Measurements from ENCODE around the gene TMEM204. TPM values are rescaled to one million over a fixed set of nuclear protein-coding genes. Genes with fewer than 3 reads are reported as not detected.
A peak's percentile ranks its signal among the peaks of the same experiment; 100 is the strongest.

The TMEM204 gene
- total RNA-seq, 6 donors from 2014 or later: 31.4 to 112 (median 48.4) TPM

DNA sequence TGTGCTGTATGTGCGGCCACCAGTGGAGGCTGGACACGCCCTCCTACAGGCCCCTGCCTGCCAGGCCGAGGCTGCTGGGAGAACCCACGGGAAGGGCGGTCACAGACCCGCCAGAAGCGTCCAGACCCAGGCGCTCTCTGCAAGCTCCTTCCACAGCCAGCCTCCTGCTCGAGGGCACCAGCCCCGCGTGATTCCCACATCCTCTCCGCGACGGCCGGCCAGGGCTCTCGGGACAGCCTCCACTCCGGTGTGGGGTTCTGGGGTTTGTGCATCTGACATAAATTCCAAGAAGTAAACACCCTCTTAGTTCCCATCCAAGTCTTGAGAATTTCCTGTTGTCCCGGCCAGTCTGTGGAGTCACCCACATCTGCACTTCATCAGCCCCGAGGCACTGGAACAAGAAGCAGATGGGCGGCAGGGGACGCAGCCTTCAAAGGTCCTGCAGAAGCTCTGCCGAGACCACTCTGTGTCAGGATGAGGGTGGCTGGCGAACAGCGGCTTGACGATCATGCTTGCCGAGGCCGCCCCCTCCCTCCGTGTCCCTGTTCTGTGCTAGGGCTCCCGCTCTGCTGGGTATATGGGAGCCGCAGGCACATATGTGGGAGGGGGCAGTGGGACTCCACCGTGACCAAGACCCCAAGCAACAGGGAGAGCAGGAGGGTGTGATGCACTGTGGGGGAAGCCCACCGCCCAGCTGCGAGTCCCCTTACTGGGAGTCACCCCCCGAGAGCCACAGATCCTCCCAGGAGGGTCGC is 2.4 kb upstream of the TMEM204 start:
- Histone ChIP-seq H3K27ac (peak overlapping the region; percentile 93 to 97 (median 96)), H3K36me3 (peaks cover 0 to 14% (median 10%) of the 10 kb centered on the region in 4 donors), H3K27me3 (no peaks in the 10 kb centered on the region), H3K4me1 (peaks cover 44 to 72% (median 53%) of the 10 kb centered on the region in 4 donors), H3K9me3 (no peaks in the 10 kb centered on the region), H3K4me3 (peak overlapping the region in 3 of 4 donors; percentile 11 to 87 (median 75))
- peak; percentile 85 to 87 for TF ChIP-seq POLR2AphosphoS5 (IDR thresholded peaks at IDR 0.05)
- TF ChIP-seq POLR2A (IDR thresholded peaks at IDR 0.05): peak in 1 of 4 donors; percentile 49
- TF ChIP-seq EP300 (IDR thresholded peaks at IDR 0.05): peak in 3 of 4 donors; percentile 56 to 87 (median 83)
- TF ChIP-seq, protein P1, sequence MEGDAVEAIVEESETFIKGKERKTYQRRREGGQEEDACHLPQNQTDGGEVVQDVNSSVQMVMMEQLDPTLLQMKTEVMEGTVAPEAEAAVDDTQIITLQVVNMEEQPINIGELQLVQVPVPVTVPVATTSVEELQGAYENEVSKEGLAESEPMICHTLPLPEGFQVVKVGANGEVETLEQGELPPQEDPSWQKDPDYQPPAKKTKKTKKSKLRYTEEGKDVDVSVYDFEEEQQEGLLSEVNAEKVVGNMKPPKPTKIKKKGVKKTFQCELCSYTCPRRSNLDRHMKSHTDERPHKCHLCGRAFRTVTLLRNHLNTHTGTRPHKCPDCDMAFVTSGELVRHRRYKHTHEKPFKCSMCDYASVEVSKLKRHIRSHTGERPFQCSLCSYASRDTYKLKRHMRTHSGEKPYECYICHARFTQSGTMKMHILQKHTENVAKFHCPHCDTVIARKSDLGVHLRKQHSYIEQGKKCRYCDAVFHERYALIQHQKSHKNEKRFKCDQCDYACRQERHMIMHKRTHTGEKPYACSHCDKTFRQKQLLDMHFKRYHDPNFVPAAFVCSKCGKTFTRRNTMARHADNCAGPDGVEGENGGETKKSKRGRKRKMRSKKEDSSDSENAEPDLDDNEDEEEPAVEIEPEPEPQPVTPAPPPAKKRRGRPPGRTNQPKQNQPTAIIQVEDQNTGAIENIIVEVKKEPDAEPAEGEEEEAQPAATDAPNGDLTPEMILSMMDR (IDR thresholded peaks at IDR 0.05): no peak
- DNase-seq (peak; percentile 47 to 87), ATAC-seq (ENCODE audit: low FRiP score in 2 of 2) (peak in 1 of 2 donors; percentile 65)
- 62 to 66% methylated on average over 15 to 31 of the region's 35 CpGs for WGBS, 2 donors

DNA sequence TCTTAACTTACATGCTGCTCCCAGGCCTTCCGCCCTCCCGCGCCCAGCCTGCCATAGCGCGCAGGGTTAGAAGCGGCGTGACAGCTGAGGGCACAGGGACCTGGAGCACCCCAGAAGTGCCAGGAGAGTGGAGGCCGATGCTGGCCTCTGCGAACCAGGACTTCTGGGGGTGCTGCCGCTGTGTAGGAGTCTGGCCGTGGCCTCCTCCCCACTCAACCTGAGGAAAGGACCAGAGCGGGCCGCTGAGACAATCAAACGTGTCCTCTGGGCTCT is 1.9 kb upstream of the TMEM204 start:
- DNase-seq (peak in 1 of 2 donors; percentile 73), ATAC-seq (ENCODE audit: low FRiP score in 2 of 2) (no peak)
- Histone ChIP-seq H3K36me3 (peaks cover 0 to 19% (median 12%) of the 10 kb centered on the region in 4 donors), H3K27me3 (no peaks in the 10 kb centered on the region), H3K4me1 (peaks cover 44 to 75% (median 51%) of the 10 kb centered on the region in 4 donors), H3K27ac (peak overlapping the region; percentile 93 to 97 (median 96)), H3K9me3 (no peaks in the 10 kb centered on the region), H3K4me3 (peak overlapping the region in 3 of 4 donors; percentile 11 to 87 (median 75))
- 80 to 92% methylated on average over 14 of the region's 14 CpGs for WGBS, 2 donors
- TF ChIP-seq EP300 (IDR thresholded peaks at IDR 0.05) (no peak), POLR2AphosphoS5 (IDR thresholded peaks at IDR 0.05) (no peak)

DNA sequence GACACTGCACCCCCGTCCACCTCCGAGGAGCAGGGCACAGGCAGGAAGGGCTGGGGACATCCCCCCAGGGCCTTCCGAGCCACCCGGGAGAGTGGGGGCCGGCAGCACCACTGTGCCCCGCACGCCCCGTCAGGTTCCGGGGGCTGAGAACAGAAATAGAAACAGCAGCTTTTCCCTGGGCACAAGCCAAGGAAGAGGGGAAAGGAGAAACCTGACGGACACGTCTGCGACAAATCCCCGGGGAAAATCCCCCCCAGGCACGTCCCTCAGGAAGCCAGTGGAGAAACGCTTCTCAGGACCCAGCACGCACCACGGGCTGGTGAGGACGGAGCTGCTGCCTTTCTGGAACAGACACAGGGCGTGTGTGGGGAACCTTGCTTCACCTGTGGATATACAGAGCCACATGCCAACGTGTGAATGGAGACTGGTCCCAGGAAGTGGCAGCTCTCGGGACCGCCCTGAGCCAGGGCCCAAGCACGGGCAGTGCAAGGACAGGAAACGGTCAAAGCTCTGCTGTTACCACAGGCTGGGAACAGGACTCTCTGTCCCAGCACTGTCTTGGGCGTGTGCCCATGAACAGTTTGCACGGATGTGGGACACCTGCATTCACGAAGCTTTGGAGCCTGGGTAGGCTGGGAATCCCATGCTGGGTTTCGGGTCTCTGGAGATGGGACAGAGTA is 1.2 kb upstream of the TMEM204 start:
- peak overlapping the region; percentile 93 to 97 (median 96) for H3K27ac ChIP-seq
- 65 to 68% methylated on average over 23 to 28 of the region's 28 CpGs for WGBS, 2 donors
- TF ChIP-seq POLR2A (IDR thresholded peaks at IDR 0.05): peak in 2 of 4 donors; percentile 21 to 39
- TF ChIP-seq POLR2AphosphoS5 (IDR thresholded peaks at IDR 0.05): peak; percentile 97 to 98
- peak in 3 of 4 donors; percentile 87 to 100 (median 100) for TF ChIP-seq EP300 (IDR thresholded peaks at IDR 0.05)
- TF ChIP-seq, protein P1 (IDR thresholded peaks at IDR 0.05): no peak
- peaks cover 39 to 75% (median 48%) of the 10 kb centered on the region in 4 donors for H3K4me1 ChIP-seq
- H3K27me3 ChIP-seq: no peaks in the 10 kb centered on the region
- no peaks in the 10 kb centered on the region for H3K9me3 ChIP-seq
- DNase-seq (peak; percentile 73), ATAC-seq (ENCODE audit: low FRiP score in 2 of 2) (peak in 1 of 2 donors; percentile 59)
- H3K4me3 ChIP-seq: peak overlapping the region in 3 of 4 donors; percentile 75 to 87 (median 75)
- H3K36me3 ChIP-seq: peaks cover 0 to 26% (median 17%) of the 10 kb centered on the region in 4 donors

DNA sequence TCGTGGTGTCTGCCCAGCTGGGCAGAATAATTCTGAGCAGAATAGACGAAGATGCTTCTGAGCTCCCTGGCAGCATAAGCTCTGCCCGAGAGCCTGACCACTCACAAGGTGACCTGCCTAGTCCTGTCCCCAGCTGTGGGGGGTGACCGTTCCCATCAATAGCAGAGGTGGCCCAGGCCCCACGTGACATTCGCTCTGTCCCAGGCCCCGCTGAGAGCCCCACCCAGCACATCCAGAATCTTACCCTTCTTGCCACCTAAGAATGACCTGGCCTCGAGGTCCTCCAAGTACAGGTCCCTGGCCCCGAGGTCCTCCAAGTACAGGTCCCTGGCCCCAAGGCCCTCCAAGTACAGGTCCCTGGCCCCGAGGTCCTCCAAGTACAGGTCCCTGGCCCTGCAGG is 695 bp upstream of the TMEM204 start:
- Histone ChIP-seq H3K4me3 (peak overlapping the region; percentile 2 to 87 (median 75)), H3K36me3 (peaks cover 0 to 31% (median 22%) of the 10 kb centered on the region in 4 donors), H3K9me3 (no peaks in the 10 kb centered on the region), H3K27me3 (no peaks in the 10 kb centered on the region), H3K27ac (peak overlapping the region; percentile 93 to 97 (median 96)), H3K4me1 (peaks cover 37 to 75% (median 43%) of the 10 kb centered on the region in 4 donors)
- DNase-seq (peak in 1 of 2 donors; percentile 25), ATAC-seq (ENCODE audit: low FRiP score in 2 of 2) (no peak)
- no peak for TF ChIP-seq POLR2AphosphoS5 (IDR thresholded peaks at IDR 0.05)
- no peak for TF ChIP-seq EP300 (IDR thresholded peaks at IDR 0.05)
- no peak for TF ChIP-seq POLR2A (IDR thresholded peaks at IDR 0.05)
- WGBS, 2 donors: 50 to 55% methylated on average over 1 to 10 of the region's 10 CpGs

DNA sequence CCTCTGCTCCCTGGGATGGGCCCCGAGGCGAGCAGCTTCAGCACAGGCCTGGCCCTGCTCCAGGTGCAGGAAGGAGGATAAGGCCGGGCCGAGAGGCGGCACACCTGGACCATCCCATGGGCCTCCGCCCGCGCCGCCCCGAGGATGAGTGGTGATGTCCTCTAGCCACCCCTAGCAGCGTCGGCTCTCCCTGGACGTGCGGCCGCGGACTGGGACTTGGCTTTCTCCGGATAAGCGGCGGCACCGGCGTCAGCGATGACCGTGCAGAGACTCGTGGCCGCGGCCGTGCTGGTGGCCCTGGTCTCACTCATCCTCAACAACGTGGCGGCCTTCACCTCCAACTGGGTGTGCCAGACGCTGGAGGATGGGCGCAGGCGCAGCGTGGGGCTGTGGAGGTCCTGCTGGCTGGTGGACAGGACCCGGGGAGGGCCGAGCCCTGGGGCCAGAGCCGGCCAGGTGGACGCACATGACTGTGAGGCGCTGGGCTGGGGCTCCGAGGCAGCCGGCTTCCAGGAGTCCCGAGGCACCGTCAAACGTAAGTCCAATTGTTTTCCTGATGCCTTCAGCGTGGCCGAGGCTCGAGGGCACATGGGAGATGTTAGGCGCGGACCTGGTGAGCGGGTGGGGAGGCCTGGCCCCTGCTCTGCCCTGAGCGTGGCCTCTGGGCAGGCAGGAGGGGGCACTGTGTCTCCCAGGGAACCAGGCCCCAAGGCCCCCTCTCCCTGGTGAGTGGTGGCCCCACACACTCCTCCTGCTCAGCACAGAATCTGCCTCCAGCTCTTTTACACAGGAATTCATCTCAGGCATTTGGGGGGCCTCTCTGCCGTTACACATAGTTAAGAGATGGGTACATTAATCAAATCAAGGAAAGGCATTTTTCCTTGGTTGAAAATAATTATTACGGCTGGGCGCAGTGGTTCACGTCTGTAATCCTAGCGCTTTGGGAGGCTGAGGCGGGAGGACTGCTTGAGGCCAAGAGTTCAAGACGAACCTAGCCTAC is 855 bp downstream of the TMEM204 start:
- Histone ChIP-seq H3K9me3 (no peaks in the 10 kb centered on the region), H3K36me3 (peaks cover 0 to 47% (median 34%) of the 10 kb centered on the region in 4 donors), H3K27ac (peak overlapping the region; percentile 93 to 97 (median 96)), H3K4me3 (peak overlapping the region; percentile 75 to 87 (median 75)), H3K4me1 (peaks cover 42 to 75% (median 44%) of the 10 kb centered on the region in 4 donors), H3K27me3 (no peaks in the 10 kb centered on the region)
- DNase-seq (peak in 1 of 2 donors; percentile 86), ATAC-seq (ENCODE audit: low FRiP score in 2 of 2) (peak in 1 of 2 donors; percentile 2)
- TF ChIP-seq, protein P1 (IDR thresholded peaks at IDR 0.05): no peak
- TF ChIP-seq EP300 (IDR thresholded peaks at IDR 0.05) (no peak), POLR2AphosphoS5 (IDR thresholded peaks at IDR 0.05) (no peak), POLR2A (IDR thresholded peaks at IDR 0.05) (no peak)
- 28 to 34% methylated on average over 7 to 46 of the region's 57 CpGs for WGBS, 2 donors
